Thoracic aorta (tissue), 2 donors: Measurements from ENCODE around the gene FLRT3. TPM values are rescaled to one million over a fixed set of nuclear protein-coding genes. Genes with fewer than 3 reads are reported as not detected.

Experiments
- ATAC-seq: fragments of 150-250 bp; one replicate; pipeline ENCODE4 v1.8.0; 2017; ENCODE audit warnings: low read depth; ENCODE audit not compliant: insufficient number of reproducible peaks, low FRiP score
- DNase-seq: peaks from one replicate; pipeline ENCODE4 v3.0.0-alpha.2; 2020; ENCODE audit warnings: low spot score
- H3K27ac ChIP-seq, 2 donors: fragments of 200-600 bp; sonication (generic); 1 replicate in 1 of 2; 2 replicates in 1 of 2; pipeline ENCODE4 v1.5.1; 2016; ENCODE audit warnings: mild to moderate bottlenecking in 2 of 2, moderate library complexity in 2 of 2
- H3K27me3 ChIP-seq: fragments of 200-600 bp; sonication (generic); replicated peaks from 2 replicates; pipeline ENCODE4 v1.6.0; 2016; ENCODE audit warnings: mild to moderate bottlenecking; ENCODE audit not compliant: insufficient read depth
- H3K36me3 ChIP-seq: fragments of 200-600 bp; sonication (generic); one replicate; pipeline ENCODE4 v1.5.1; 2016
- H3K4me1 ChIP-seq, 2 donors: fragments of 200-600 bp; sonication (generic); 1 replicate in 1 of 2; 2 replicates in 1 of 2; pipeline versions ENCODE4 v1.5.1 to v1.6.0; 2016; ENCODE audit warnings: low read depth in 2 of 2, mild to moderate bottlenecking in 1 of 2; ENCODE audit not compliant: control insufficient read depth in 1 of 2
- H3K4me3 ChIP-seq: fragments of 200-600 bp; sonication (generic); 2 replicates; pipeline ENCODE4 v1.5.1; 2016; ENCODE audit warnings: mild to moderate bottlenecking
- H3K9me3 ChIP-seq: fragments of 200-600 bp; sonication (generic); 2 replicates; pipeline ENCODE4 v1.5.1; 2016
- total RNA-seq, 2 donors: library from RNA; depleted of rRNA; stranded (reverse); fragments of >200 nt; gene quantifications; one replicate each; pipeline versions ENCODE4 v1.1.0 to v1.2.3, GENCODE V29; 2016
- TF ChIP-seq, protein P1 (sequence below): fragments of 200-600 bp; sonication (generic); IDR thresholded peaks from one replicate; pipeline ENCODE4 v1.5.1; 2019; ENCODE audit warnings: antibody characterized with exemption

Gene FLRT3
- total RNA-seq = 1 to 10 TPM in 1 of 2 donors, not detected in 1; 1.8 TPM

DNA sequence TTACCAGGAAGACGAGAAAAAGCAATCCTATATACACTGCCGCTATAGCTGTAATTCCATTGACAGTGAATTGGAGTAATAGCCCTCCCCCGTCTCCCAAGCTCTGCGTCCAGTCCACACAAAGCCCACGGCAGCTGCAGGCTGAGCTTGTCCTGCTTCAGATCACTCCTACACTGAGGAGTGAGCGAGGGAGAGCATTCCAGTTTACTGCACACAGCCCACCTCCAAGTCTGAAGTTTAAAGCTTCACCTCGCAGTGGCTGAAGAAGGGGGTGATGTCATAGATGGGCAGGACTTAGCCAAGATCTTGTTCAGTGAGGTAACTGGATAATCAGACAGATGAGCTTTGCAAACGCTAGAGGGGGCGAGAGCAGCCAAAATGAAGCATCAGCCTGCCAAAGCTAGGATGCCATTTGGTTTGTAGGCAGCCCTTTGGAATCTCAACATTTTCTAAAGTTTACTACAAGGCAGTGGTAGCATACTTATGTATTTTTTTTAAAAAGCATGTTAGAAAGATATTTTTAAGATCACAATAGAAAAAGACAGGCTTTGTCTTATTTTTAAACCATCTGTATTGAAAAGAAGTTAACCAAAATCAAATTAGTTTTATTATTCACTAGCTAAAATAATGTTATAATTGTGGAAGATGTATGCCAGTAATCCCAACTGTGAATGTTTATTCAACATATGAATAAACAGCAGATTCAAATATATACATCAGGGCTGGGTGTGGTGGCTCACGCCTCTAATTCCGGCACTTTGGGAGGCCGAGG, at the start of gene FLRT3:
FLRT3 (minus strand) TSS at position 213 of the 772 bp plus-strand sequence. CDS start 10,106 bp downstream, outside the sequence.
- DNase-seq (peak; percentile 16), ATAC-seq (peak; percentile 54)
- Histone ChIP-seq H3K27ac (no peak within 1 kb of the TSS), H3K36me3 (no peaks in the 10 kb centered on the region), H3K27me3 (no peaks in the 10 kb centered on the region), H3K9me3 (no peaks in the 10 kb centered on the region), H3K4me3 (peak within 1 kb of the TSS; percentile 65), H3K4me1 (peaks cover 0 to 3% of the 10 kb centered on the region in 2 donors)
- TF ChIP-seq, protein P1, sequence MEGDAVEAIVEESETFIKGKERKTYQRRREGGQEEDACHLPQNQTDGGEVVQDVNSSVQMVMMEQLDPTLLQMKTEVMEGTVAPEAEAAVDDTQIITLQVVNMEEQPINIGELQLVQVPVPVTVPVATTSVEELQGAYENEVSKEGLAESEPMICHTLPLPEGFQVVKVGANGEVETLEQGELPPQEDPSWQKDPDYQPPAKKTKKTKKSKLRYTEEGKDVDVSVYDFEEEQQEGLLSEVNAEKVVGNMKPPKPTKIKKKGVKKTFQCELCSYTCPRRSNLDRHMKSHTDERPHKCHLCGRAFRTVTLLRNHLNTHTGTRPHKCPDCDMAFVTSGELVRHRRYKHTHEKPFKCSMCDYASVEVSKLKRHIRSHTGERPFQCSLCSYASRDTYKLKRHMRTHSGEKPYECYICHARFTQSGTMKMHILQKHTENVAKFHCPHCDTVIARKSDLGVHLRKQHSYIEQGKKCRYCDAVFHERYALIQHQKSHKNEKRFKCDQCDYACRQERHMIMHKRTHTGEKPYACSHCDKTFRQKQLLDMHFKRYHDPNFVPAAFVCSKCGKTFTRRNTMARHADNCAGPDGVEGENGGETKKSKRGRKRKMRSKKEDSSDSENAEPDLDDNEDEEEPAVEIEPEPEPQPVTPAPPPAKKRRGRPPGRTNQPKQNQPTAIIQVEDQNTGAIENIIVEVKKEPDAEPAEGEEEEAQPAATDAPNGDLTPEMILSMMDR = peak; percentile 39

DNA sequence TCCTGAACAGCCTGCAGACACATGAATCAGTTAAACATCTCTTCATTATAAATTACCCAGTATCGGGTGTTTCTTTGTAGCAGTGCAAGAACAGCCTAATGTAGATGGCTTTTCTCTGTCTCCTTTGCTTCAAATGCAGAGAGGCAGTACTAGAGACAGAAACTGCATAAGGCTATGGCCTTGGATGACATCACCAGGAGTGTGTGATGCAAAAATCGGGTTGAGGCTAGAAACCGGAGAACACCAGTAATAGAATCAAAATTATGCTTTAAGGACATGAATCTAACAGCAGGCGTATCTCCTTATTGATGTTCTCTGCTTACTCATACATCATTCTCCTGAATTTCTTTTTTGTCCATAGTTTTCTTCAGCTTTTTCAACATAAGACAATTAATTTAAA, 49.3 kb upstream of the FLRT3 start:
- DNase-seq (no peak), ATAC-seq (no peak)
- TF ChIP-seq, protein P1 = no peak
- Histone ChIP-seq H3K36me3 (no peaks in the 10 kb centered on the region), H3K27me3 (no peaks in the 10 kb centered on the region), H3K27ac (no peak overlapping the region), H3K4me1 (no peaks in the 10 kb centered on the region), H3K9me3 (no peaks in the 10 kb centered on the region), H3K4me3 (no peak overlapping the region)

DNA sequence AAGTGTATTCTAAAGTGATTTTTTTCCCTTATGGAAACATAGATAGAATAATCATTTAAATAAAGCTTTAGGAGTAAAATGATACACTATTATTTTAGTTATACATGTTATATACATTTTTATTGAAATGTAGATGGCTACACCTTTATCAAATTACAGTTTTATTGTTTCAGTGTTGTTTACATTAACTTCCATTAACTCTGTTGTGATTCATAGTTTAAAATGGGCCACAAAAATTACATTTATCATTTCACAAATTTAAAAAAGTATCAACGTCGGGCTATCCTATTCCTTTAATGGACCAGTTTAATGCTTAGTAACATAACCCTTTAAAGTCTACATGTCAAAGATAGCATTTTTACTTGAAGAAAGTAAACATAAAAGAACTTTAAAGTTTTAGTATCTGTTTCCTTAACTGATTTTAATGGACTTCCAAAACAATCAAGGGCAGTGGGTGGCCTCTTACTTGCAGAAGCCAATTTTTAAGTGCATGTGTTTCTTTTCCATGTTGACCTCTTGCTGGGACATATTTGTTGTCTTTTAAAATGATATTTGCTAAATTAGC, 47.8 kb upstream of the FLRT3 start:
- no peak for ATAC-seq
- TF ChIP-seq, protein P1 = no peak
- no peak overlapping the region for H3K4me3 ChIP-seq
- no peak overlapping the region for H3K27ac ChIP-seq
- H3K36me3 ChIP-seq = no peaks in the 10 kb centered on the region
- no peaks in the 10 kb centered on the region for H3K4me1 ChIP-seq
- no peak for DNase-seq
- H3K27me3 ChIP-seq = no peaks in the 10 kb centered on the region
- H3K9me3 ChIP-seq = no peaks in the 10 kb centered on the region

DNA sequence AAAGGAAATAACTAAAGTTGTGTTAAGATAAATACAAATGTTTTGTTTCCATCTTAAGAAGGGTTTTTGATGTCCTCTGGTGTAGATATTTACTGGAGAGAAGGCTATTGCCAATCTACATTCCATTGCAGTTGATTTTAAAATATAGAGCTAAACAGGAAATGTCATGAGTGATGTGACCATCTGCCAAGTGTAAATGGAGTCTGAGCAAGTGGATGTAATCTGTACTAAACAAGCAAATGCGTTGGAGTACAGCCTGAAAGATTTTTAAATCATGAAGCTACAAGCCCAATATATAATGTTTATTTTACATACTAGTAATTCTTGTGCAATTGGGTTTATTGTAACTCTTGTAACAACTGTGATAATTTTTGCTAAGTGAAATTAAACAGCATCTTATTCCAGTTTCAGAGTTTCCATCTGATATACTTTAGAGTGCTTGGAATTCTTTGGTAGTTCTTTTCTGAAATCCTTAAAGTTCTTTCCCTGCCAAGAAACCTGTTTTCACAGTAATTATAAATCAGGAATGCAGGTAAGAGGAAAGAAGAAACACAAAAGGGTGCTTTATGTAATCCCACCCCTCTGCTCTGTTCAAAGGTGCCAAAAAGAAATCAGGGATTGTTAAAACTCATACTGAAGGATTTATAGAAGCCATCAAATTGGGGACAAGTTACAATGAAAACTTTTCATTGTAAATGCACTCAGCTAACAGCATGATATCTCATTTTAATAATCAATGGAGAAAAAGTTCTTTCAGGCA, 47.2 kb upstream of the FLRT3 start:
- no peaks in the 10 kb centered on the region for H3K27me3 ChIP-seq
- H3K27ac ChIP-seq = no peak overlapping the region
- H3K4me1 ChIP-seq = no peaks in the 10 kb centered on the region
- ATAC-seq (no peak), DNase-seq (no peak)
- H3K36me3 ChIP-seq = no peaks in the 10 kb centered on the region
- TF ChIP-seq, protein P1 = no peak
- no peak overlapping the region for H3K4me3 ChIP-seq
- no peaks in the 10 kb centered on the region for H3K9me3 ChIP-seq

GRCh38 chr20:14383335-14383734, 45.9 kb upstream of the FLRT3 start:
- ATAC-seq = no peak
- TF ChIP-seq, protein P1 = no peak

More at GRCh38 chr20:14383335-14383734, 45.9 kb upstream of the FLRT3 start:
- Histone ChIP-seq H3K27ac (no peak overlapping the region), H3K4me1 (no peaks in the 10 kb centered on the region), H3K36me3 (no peaks in the 10 kb centered on the region), H3K4me3 (no peak overlapping the region), H3K9me3 (no peaks in the 10 kb centered on the region), H3K27me3 (no peaks in the 10 kb centered on the region)
- no peak for DNase-seq
